ENCODE measurements around the gene ABLIM3.
"Not testable (repeated sequence)": the region's sequence is repeated elsewhere in the genome, so short reads cannot be mapped to it uniquely, and the experiment has no call there.

ABLIM3 gene

GRCh38 chr5:149262315-149262714, 121.0 kb downstream of the ABLIM3 start:
- no peak for DNase-seq

GRCh38 chr5:149264439-149265067, 123.3 kb downstream of the ABLIM3 start:
- peak; percentile 11 for DNase-seq

- no peak for DNase-seq
Observed at GRCh38 chr5:149265068-149265465, 123.8 kb downstream of the ABLIM3 start.

- peak; percentile 39 for DNase-seq
Observed at GRCh38 chr5:149265597-149265996, 124.3 kb downstream of the ABLIM3 start.

GRCh38 chr5:149267241-149267973, 126.1 kb downstream of the ABLIM3 start:
- no peak for DNase-seq

- peak; percentile 90 for DNase-seq
Observed at GRCh38 chr5:149268928-149269557, 127.8 kb downstream of the ABLIM3 start.

- DNase-seq: peak; percentile 12
Observed at GRCh38 chr5:149271195-149271715, 130.0 kb downstream of the ABLIM3 start.

GRCh38 chr5:149271716-149272563, 130.6 kb downstream of the ABLIM3 start, which contains the start of gene AFAP1L1:
AFAP1L1 (plus strand) TSS chr5:149271859; CDS start chr5:149271969, 110 bp downstream.
- DNase-seq: peak; percentile 38

GRCh38 chr5:149272781-149273180, 131.5 kb downstream of the ABLIM3 start:
- not testable (repeated sequence) for DNase-seq

- DNase-seq: no peak
Observed at GRCh38 chr5:149273237-149273636, 131.9 kb downstream of the ABLIM3 start.

- no peak for DNase-seq
Observed at GRCh38 chr5:149273950-149274349, 132.7 kb downstream of the ABLIM3 start.

- DNase-seq: no peak
Observed at GRCh38 chr5:149274939-149275338, 133.6 kb downstream of the ABLIM3 start.

GRCh38 chr5:149277801-149278200, 136.5 kb downstream of the ABLIM3 start:
- no peak for DNase-seq

- no peak for DNase-seq
Observed at GRCh38 chr5:149278451-149279210, 137.3 kb downstream of the ABLIM3 start.

GRCh38 chr5:149279661-149280060, 138.4 kb downstream of the ABLIM3 start:
- DNase-seq: no peak

GRCh38 chr5:149280124-149280523, 138.8 kb downstream of the ABLIM3 start:
- no peak for DNase-seq

- DNase-seq: no peak
Observed at GRCh38 chr5:149280802-149281201, 139.5 kb downstream of the ABLIM3 start.

- DNase-seq: no peak
Observed at GRCh38 chr5:149282027-149282965, 141.0 kb downstream of the ABLIM3 start.

GRCh38 chr5:149282966-149283332, 141.7 kb downstream of the ABLIM3 start:
- no peak for DNase-seq

- no peak for DNase-seq
Observed at GRCh38 chr5:149283626-149284480, 142.6 kb downstream of the ABLIM3 start.
